NB4 (cell line): ENCODE data around the gene STKLD1.
A peak's percentile ranks its signal among the peaks of the same experiment; 100 is the strongest.
"Not testable (repeated sequence)": the region's sequence is repeated elsewhere in the genome, so short reads cannot be mapped to it uniquely, and the experiment has no call there.

Experiments
- DNase-seq: peaks from one replicate; pipeline ENCODE4 v3.0.0; 2010; ENCODE audit warnings: low read depth
- H3K4me3 ChIP-seq: one replicate; pipeline ENCODE4 v1.5.1; 2011; ENCODE audit warnings: mild to moderate bottlenecking, low read depth, low read length, moderate library complexity
- CTCF ChIP-seq: IDR thresholded peaks from one replicate; pipeline ENCODE4 v1.5.1; 2012; ENCODE audit warnings: low read depth, low read length
- MAX ChIP-seq: IDR thresholded peaks from 2 replicates; pipeline ENCODE4 v1.6.1; 2011; ENCODE audit warnings: low read depth, low read length
- MYC ChIP-seq: IDR thresholded peaks from 2 replicates; pipeline ENCODE4 v1.6.1; 2011; ENCODE audit warnings: low read depth, low read length
- POLR2A ChIP-seq: IDR thresholded peaks from 2 replicates; pipeline ENCODE4 v1.6.1; 2011; ENCODE audit warnings: mild to moderate bottlenecking; ENCODE audit not compliant: insufficient read length; ENCODE audit errors: extremely low read depth

Gene STKLD1

GRCh38 chr9:133331641-133332380 is 44.4 kb upstream of the STKLD1 start:
- DNase-seq: no peak
- no peak for TF ChIP-seq CTCF
- no peak for TF ChIP-seq POLR2A
- TF ChIP-seq MYC: no peak
- no peak for TF ChIP-seq MAX

GRCh38 chr9:133332381-133332730 is 43.8 kb upstream of the STKLD1 start:
- TF ChIP-seq POLR2A: no peak
- DNase-seq: no peak
- no peak overlapping the region for H3K4me3 ChIP-seq

More at GRCh38 chr9:133331641-133332380, 44.4 kb upstream of the STKLD1 start:
- no peak overlapping the region for H3K4me3 ChIP-seq

GRCh38 chr9:133333011-133333410 is 43.2 kb upstream of the STKLD1 start:
- peak; percentile 1 for DNase-seq
- no peak overlapping the region for H3K4me3 ChIP-seq
- no peak for TF ChIP-seq CTCF
- no peak for TF ChIP-seq MYC
- no peak for TF ChIP-seq MAX
- TF ChIP-seq POLR2A: no peak

GRCh38 chr9:133333566-133333965 is 42.6 kb upstream of the STKLD1 start:
- H3K4me3 ChIP-seq: no peak overlapping the region
- peak; percentile 7 for DNase-seq
- TF ChIP-seq MAX: no peak
- no peak for TF ChIP-seq POLR2A
- TF ChIP-seq CTCF: no peak
- TF ChIP-seq MYC: no peak

- TF ChIP-seq MAX (no peak), POLR2A (no peak), MYC (no peak), CTCF (no peak)
- DNase-seq: no peak
- H3K4me3 ChIP-seq: peak overlapping the region; percentile 95
These were observed 42.0 kb upstream of the STKLD1 start for GRCh38 chr9:133334161-133334560.

- DNase-seq: not testable (repeated sequence)
- peak overlapping the region; percentile 95 for H3K4me3 ChIP-seq
These were observed 41.3 kb upstream of the STKLD1 start for GRCh38 chr9:133334888-133335287.
